ENCODE results near the gene RAI1. TPM values are rescaled to one million over a fixed set of nuclear protein-coding genes. Genes with fewer than 3 reads are reported as not detected.

Gene RAI1
- total and polyA plus RNA-seq, 2 experiments from 2014 or later, result 0.87 to 0.89 TPM

DNA sequence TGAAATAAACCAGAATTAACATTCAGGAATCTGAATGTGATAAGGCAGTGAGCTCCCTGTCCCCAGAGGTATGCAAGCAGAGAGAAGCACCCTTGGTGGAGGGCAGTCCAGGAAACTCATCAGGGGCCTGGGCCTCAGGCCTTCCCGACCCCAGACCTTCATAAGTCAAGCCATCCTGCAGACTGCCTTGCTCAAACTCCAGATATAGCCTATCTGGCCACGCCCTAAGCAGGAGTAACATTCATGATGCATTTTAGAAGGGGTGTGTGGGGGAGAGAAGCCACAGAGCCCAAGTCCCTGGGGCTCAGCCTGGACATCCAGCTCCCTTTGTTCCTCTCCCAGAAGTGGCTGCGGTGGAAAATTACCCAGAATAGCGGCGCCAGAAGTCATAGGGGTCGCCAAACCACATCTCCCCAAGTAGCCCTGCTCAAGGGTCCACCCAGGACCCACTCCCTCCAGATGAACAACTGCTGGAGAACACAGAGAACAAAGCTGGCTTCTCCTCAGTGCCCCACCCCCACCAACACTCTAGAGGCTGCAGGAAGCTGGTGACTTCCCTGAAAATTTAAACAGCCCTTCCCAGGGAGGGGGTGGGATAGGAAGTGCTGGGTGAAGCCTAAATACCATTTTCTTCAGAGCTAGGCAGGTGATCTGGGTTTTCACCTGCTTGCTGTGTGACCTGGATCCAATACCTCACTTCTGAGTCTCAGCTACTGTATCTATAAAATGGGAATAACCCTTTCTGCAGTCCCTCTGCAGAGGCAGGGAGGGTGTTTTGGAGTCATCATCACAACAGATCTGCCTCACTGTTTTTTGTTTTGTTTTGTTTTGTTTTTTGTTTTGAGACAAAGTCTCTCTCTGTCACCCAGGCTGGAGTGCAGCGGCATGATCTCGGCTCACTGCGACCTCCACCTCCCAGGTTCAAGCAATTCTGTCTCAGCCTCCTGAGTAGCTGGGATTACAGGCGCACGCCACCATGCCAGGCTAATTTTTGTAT lies 157.0 kb downstream of the RAI1 start (continued):
- TF ChIP-seq, protein P1, sequence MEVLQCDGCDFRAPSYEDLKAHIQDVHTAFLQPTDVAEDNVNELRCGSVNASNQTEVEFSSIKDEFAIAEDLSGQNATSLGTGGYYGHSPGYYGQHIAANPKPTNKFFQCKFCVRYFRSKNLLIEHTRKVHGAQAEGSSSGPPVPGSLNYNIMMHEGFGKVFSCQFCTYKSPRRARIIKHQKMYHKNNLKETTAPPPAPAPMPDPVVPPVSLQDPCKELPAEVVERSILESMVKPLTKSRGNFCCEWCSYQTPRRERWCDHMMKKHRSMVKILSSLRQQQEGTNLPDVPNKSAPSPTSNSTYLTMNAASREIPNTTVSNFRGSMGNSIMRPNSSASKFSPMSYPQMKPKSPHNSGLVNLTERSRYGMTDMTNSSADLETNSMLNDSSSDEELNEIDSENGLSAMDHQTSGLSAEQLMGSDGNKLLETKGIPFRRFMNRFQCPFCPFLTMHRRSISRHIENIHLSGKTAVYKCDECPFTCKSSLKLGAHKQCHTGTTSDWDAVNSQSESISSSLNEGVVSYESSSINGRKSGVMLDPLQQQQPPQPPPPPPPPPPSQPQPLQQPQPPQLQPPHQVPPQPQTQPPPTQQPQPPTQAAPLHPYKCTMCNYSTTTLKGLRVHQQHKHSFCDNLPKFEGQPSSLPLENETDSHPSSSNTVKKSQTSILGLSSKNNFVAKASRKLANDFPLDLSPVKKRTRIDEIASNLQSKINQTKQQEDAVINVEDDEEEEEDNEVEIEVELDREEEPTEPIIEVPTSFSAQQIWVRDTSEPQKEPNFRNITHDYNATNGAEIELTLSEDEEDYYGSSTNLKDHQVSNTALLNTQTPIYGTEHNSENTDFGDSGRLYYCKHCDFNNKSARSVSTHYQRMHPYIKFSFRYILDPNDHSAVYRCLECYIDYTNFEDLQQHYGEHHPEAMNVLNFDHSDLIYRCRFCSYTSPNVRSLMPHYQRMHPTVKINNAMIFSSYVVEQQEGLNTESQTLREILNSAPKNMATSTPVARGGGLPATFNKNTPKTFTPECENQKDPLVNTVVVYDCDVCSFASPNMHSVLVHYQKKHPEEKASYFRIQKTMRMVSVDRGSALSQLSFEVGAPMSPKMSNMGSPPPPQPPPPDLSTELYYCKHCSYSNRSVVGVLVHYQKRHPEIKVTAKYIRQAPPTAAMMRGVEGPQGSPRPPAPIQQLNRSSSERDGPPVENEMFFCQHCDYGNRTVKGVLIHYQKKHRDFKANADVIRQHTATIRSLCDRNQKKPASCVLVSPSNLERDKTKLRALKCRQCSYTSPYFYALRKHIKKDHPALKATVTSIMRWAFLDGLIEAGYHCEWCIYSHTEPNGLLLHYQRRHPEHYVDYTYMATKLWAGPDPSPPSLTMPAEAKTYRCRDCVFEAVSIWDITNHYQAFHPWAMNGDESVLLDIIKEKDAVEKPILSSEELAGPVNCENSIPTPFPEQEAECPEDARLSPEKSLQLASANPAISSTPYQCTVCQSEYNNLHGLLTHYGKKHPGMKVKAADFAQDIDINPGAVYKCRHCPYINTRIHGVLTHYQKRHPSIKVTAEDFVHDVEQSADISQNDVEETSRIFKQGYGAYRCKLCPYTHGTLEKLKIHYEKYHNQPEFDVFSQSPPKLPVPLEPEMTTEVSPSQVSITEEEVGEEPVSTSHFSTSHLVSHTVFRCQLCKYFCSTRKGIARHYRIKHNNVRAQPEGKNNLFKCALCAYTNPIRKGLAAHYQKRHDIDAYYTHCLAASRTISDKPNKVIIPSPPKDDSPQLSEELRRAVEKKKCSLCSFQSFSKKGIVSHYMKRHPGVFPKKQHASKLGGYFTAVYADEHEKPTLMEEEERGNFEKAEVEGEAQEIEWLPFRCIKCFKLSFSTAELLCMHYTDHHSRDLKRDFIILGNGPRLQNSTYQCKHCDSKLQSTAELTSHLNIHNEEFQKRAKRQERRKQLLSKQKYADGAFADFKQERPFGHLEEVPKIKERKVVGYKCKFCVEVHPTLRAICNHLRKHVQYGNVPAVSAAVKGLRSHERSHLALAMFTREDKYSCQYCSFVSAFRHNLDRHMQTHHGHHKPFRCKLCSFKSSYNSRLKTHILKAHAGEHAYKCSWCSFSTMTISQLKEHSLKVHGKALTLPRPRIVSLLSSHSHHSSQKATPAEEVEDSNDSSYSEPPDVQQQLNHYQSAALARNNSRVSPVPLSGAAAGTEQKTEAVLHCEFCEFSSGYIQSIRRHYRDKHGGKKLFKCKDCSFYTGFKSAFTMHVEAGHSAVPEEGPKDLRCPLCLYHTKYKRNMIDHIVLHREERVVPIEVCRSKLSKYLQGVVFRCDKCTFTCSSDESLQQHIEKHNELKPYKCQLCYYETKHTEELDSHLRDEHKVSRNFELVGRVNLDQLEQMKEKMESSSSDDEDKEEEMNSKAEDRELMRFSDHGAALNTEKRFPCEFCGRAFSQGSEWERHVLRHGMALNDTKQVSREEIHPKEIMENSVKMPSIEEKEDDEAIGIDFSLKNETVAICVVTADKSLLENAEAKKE (CRISPR knock-in tag; IDR thresholded peaks at IDR 0.05), result peak; percentile 83
- TF ChIP-seq POLR2AphosphoS5 (IDR thresholded peaks at IDR 0.05; ENCODE audit: low read depth), result peak; percentile 58
- TF ChIP-seq STAT1 (IDR thresholded peaks at IDR 0.05; ENCODE audit: unreplicated experiment), result no peak
- no peak for TF ChIP-seq NANOG (IDR thresholded peaks at IDR 0.05; ENCODE audit: borderline replicate concordance)
- no peak for TF ChIP-seq EZH2 (IDR thresholded peaks at IDR 0.05; ENCODE audit: low read depth, unreplicated experiment)
- TF ChIP-seq ZNF331 (CRISPR knock-in tag; IDR thresholded peaks at IDR 0.05; ENCODE audit: low read depth), result no peak
- TF ChIP-seq, protein P2, sequence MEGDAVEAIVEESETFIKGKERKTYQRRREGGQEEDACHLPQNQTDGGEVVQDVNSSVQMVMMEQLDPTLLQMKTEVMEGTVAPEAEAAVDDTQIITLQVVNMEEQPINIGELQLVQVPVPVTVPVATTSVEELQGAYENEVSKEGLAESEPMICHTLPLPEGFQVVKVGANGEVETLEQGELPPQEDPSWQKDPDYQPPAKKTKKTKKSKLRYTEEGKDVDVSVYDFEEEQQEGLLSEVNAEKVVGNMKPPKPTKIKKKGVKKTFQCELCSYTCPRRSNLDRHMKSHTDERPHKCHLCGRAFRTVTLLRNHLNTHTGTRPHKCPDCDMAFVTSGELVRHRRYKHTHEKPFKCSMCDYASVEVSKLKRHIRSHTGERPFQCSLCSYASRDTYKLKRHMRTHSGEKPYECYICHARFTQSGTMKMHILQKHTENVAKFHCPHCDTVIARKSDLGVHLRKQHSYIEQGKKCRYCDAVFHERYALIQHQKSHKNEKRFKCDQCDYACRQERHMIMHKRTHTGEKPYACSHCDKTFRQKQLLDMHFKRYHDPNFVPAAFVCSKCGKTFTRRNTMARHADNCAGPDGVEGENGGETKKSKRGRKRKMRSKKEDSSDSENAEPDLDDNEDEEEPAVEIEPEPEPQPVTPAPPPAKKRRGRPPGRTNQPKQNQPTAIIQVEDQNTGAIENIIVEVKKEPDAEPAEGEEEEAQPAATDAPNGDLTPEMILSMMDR (conservative IDR thresholded peaks at IDR 0.05; ENCODE audit: low read depth in 2 of 2), result no peak
- no peak for TF ChIP-seq ZNF114 (CRISPR knock-in tag; IDR thresholded peaks at IDR 0.05)
- TF ChIP-seq, protein P3, sequence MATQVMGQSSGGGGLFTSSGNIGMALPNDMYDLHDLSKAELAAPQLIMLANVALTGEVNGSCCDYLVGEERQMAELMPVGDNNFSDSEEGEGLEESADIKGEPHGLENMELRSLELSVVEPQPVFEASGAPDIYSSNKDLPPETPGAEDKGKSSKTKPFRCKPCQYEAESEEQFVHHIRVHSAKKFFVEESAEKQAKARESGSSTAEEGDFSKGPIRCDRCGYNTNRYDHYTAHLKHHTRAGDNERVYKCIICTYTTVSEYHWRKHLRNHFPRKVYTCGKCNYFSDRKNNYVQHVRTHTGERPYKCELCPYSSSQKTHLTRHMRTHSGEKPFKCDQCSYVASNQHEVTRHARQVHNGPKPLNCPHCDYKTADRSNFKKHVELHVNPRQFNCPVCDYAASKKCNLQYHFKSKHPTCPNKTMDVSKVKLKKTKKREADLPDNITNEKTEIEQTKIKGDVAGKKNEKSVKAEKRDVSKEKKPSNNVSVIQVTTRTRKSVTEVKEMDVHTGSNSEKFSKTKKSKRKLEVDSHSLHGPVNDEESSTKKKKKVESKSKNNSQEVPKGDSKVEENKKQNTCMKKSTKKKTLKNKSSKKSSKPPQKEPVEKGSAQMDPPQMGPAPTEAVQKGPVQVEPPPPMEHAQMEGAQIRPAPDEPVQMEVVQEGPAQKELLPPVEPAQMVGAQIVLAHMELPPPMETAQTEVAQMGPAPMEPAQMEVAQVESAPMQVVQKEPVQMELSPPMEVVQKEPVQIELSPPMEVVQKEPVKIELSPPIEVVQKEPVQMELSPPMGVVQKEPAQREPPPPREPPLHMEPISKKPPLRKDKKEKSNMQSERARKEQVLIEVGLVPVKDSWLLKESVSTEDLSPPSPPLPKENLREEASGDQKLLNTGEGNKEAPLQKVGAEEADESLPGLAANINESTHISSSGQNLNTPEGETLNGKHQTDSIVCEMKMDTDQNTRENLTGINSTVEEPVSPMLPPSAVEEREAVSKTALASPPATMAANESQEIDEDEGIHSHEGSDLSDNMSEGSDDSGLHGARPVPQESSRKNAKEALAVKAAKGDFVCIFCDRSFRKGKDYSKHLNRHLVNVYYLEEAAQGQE (IDR thresholded peaks at IDR 0.05; ENCODE audit: unreplicated experiment), result no peak
- TF ChIP-seq EZH2phosphoT487 (IDR thresholded peaks at IDR 0.05; ENCODE audit: unreplicated experiment), result no peak
- TF ChIP-seq, protein P4, sequence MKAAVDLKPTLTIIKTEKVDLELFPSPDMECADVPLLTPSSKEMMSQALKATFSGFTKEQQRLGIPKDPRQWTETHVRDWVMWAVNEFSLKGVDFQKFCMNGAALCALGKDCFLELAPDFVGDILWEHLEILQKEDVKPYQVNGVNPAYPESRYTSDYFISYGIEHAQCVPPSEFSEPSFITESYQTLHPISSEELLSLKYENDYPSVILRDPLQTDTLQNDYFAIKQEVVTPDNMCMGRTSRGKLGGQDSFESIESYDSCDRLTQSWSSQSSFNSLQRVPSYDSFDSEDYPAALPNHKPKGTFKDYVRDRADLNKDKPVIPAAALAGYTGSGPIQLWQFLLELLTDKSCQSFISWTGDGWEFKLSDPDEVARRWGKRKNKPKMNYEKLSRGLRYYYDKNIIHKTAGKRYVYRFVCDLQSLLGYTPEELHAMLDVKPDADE (IDR thresholded peaks at IDR 0.05), result peak; percentile 60

All from GM23338 (cell line).